ENCODE measurements around the gene RRAGD. TPM values are rescaled to one million over a fixed set of nuclear protein-coding genes. Genes with fewer than 3 reads are reported as not detected.
"Not testable (repeated sequence)": the region's sequence is repeated elsewhere in the genome, so short reads cannot be mapped to it uniquely, and the experiment has no call there.

Gene RRAGD
- total and polyA plus RNA-seq, 2 experiments from 2014 or later, result not detected

- 49 to 54% methylated on average over 7 of the region's 7 CpGs for WGBS, 2 experiments (ENCODE audit: low coverage in 1 of 2, low lambda C conversion rate in 2 of 2, missing lambda C conversion rate in 2 of 2)
- in situ Hi-C loops (cut with MboI), result no loop called here
- no peaks in the 10 kb centered on the region for H3K4me1 ChIP-seq (ENCODE audit: insufficient read depth)
Observed at GRCh38 chr6:89398762-89399525, 13.1 kb downstream of the RRAGD start.

GRCh38 chr6:89397884-89398283 lies 14.2 kb downstream of the RRAGD start:
- H4K20me1 ChIP-seq (ENCODE audit: insufficient read depth); H3F3A ChIP-seq (ENCODE audit: insufficient read depth); H3K9me3 ChIP-seq (ENCODE audit: low read depth); H3K36me3 ChIP-seq (ENCODE audit: low read depth); H2AFZ ChIP-seq; H3K4me2 ChIP-seq (ENCODE audit: unreplicated experiment); H3K79me2 ChIP-seq (ENCODE audit: insufficient read depth); H3K4me3 ChIP-seq; H3K9ac ChIP-seq; H3K4me1 ChIP-seq (ENCODE audit: insufficient read depth); H3K27ac ChIP-seq; in situ Hi-C loops (cut with MboI); H3K27me3 ChIP-seq (replicated peaks; ENCODE audit: insufficient read depth); H3K9me2 ChIP-seq (ENCODE audit: insufficient read depth); DNase-seq: not testable (repeated sequence)
- 74 to 76% methylated on average over 4 of the region's 4 CpGs for WGBS, 2 experiments (ENCODE audit: low coverage in 1 of 2, low lambda C conversion rate in 2 of 2, missing lambda C conversion rate in 2 of 2)

More at GRCh38 chr6:89398762-89399525, 13.1 kb downstream of the RRAGD start:
- Histone ChIP-seq H3K9me2 (ENCODE audit: insufficient read depth) (no peaks in the 10 kb centered on the region), H3K79me2 (ENCODE audit: insufficient read depth) (no peaks in the 10 kb centered on the region), H2AFZ (no peak overlapping the region), H3K27me3 (replicated peaks; ENCODE audit: insufficient read depth) (no peaks in the 10 kb centered on the region), H4K20me1 (ENCODE audit: insufficient read depth) (no peaks in the 10 kb centered on the region), H3K4me2 (ENCODE audit: unreplicated experiment) (no peak overlapping the region), H3K9me3 (ENCODE audit: low read depth) (no peaks in the 10 kb centered on the region), H3K27ac (no peak overlapping the region), H3K9ac (no peak overlapping the region), H3F3A (ENCODE audit: insufficient read depth) (no peaks in the 10 kb centered on the region), H3K4me3 (no peak overlapping the region), H3K36me3 (ENCODE audit: low read depth) (no peaks in the 10 kb centered on the region)
- TF ChIP-seq EZH2phosphoT487 (IDR thresholded peaks at IDR 0.05; ENCODE audit: insufficient read depth, low read depth), result no peak
- TF ChIP-seq EZH2 (IDR thresholded peaks at IDR 0.05; ENCODE audit: insufficient read depth, poor library complexity, severe bottlenecking), result no peak
- DNase-seq, result no peak

GRCh38 chr6:89393659-89394058 lies 18.4 kb downstream of the RRAGD start:
- no peak overlapping the region for H2AFZ ChIP-seq
- no peaks in the 10 kb centered on the region for H3F3A ChIP-seq (ENCODE audit: insufficient read depth)
- H3K9me2 ChIP-seq (ENCODE audit: insufficient read depth), result no peaks in the 10 kb centered on the region
- H3K36me3 ChIP-seq (ENCODE audit: low read depth), result no peaks in the 10 kb centered on the region
- in situ Hi-C loops (cut with MboI), result no loop called here
- H3K4me1 ChIP-seq (ENCODE audit: insufficient read depth), result no peaks in the 10 kb centered on the region
- H3K4me3 ChIP-seq, result no peak overlapping the region
- no peaks in the 10 kb centered on the region for H4K20me1 ChIP-seq (ENCODE audit: insufficient read depth)
- H3K27ac ChIP-seq, result no peak overlapping the region
- H3K4me2 ChIP-seq (ENCODE audit: unreplicated experiment), result no peak overlapping the region
- no peaks in the 10 kb centered on the region for H3K79me2 ChIP-seq (ENCODE audit: insufficient read depth)
- no peak overlapping the region for H3K9ac ChIP-seq
- H3K27me3 ChIP-seq (replicated peaks; ENCODE audit: insufficient read depth), result no peaks in the 10 kb centered on the region
- 47 to 50% methylated on average over 1 of the region's 1 CpG for WGBS, 2 experiments (ENCODE audit: low coverage in 1 of 2, low lambda C conversion rate in 2 of 2, missing lambda C conversion rate in 2 of 2)
- no peak for DNase-seq
- TF ChIP-seq EZH2 (IDR thresholded peaks at IDR 0.05; ENCODE audit: insufficient read depth, poor library complexity, severe bottlenecking) (no peak), EZH2phosphoT487 (IDR thresholded peaks at IDR 0.05; ENCODE audit: insufficient read depth, low read depth) (no peak)
- no peaks in the 10 kb centered on the region for H3K9me3 ChIP-seq (ENCODE audit: low read depth)

- no peaks in the 10 kb centered on the region for H3K27me3 ChIP-seq (replicated peaks; ENCODE audit: insufficient read depth)
- H3K9me3 ChIP-seq (ENCODE audit: low read depth), result no peaks in the 10 kb centered on the region
- H3K79me2 ChIP-seq (ENCODE audit: insufficient read depth), result no peaks in the 10 kb centered on the region
- H4K20me1 ChIP-seq (ENCODE audit: insufficient read depth), result no peaks in the 10 kb centered on the region
- no peaks in the 10 kb centered on the region for H3K4me1 ChIP-seq (ENCODE audit: insufficient read depth)
- no peaks in the 10 kb centered on the region for H3K36me3 ChIP-seq (ENCODE audit: low read depth)
- no peak overlapping the region for H2AFZ ChIP-seq
- no peak overlapping the region for H3K4me3 ChIP-seq
- H3K9ac ChIP-seq, result no peak overlapping the region
- no peaks in the 10 kb centered on the region for H3K9me2 ChIP-seq (ENCODE audit: insufficient read depth)
- no peak overlapping the region for H3K4me2 ChIP-seq (ENCODE audit: unreplicated experiment)
- TF ChIP-seq EZH2 (IDR thresholded peaks at IDR 0.05; ENCODE audit: insufficient read depth, poor library complexity, severe bottlenecking) (no peak), EZH2phosphoT487 (IDR thresholded peaks at IDR 0.05; ENCODE audit: insufficient read depth, low read depth) (no peak)
- DNase-seq, result no peak
- no peaks in the 10 kb centered on the region for H3F3A ChIP-seq (ENCODE audit: insufficient read depth)
- no peak overlapping the region for H3K27ac ChIP-seq
- in situ Hi-C loops (cut with MboI), result no loop called here
Observed at GRCh38 chr6:89392823-89393222, 19.2 kb downstream of the RRAGD start.

- Histone ChIP-seq H3K36me3 (ENCODE audit: low read depth) (no peaks in the 10 kb centered on the region), H3F3A (ENCODE audit: insufficient read depth) (no peaks in the 10 kb centered on the region), H3K9me3 (ENCODE audit: low read depth) (no peaks in the 10 kb centered on the region), H3K4me1 (ENCODE audit: insufficient read depth) (no peaks in the 10 kb centered on the region), H3K9me2 (ENCODE audit: insufficient read depth) (no peaks in the 10 kb centered on the region), H2AFZ (no peak overlapping the region), H3K4me2 (ENCODE audit: unreplicated experiment) (no peak overlapping the region), H3K79me2 (ENCODE audit: insufficient read depth) (no peaks in the 10 kb centered on the region), H3K9ac (no peak overlapping the region), H3K27me3 (replicated peaks; ENCODE audit: insufficient read depth) (no peaks in the 10 kb centered on the region), H3K4me3 (no peak overlapping the region), H4K20me1 (ENCODE audit: insufficient read depth) (no peaks in the 10 kb centered on the region), H3K27ac (no peak overlapping the region)
- WGBS, 2 experiments (ENCODE audit: low coverage in 1 of 2, low lambda C conversion rate in 2 of 2, missing lambda C conversion rate in 2 of 2), result 84 to 91% methylated on average over 6 of the region's 6 CpGs
- TF ChIP-seq EZH2phosphoT487 (IDR thresholded peaks at IDR 0.05; ENCODE audit: insufficient read depth, low read depth), result no peak
- no peak for TF ChIP-seq EZH2 (IDR thresholded peaks at IDR 0.05; ENCODE audit: insufficient read depth, poor library complexity, severe bottlenecking)
- in situ Hi-C loops (cut with MboI), result no loop called here
- DNase-seq, result no peak
Observed at GRCh38 chr6:89388846-89389245, 23.2 kb downstream of the RRAGD start.

Measured in GM23248 (cell line).